ENCODE results near the gene PLTP. TPM values are rescaled to one million over a fixed set of nuclear protein-coding genes. Genes with fewer than 3 reads are reported as not detected.

PLTP gene
- total RNA-seq, 1 experiment from 2014 or later, result 62.5 TPM

DNA sequence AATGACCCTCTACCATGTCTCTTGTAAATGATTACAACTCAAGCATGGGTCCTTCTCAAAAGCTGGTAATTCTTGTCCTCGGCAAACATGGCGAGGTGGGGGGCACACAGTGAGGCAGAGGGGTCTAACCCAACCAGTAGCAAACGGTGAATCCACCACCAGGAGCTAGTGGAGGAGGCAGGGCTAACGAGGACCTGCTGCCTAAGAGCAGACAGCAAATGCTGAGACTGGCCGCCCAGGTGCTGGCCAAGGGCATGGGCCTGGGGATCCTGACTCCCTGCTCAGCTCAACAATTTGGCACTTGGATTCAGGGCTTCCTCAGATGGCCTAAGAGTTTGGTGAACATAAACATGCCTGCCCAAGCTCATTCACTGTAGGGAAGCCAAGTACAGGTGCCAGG, 40.9 kb upstream of the PLTP start:
- no peaks in the 10 kb centered on the region for H3K9me3 ChIP-seq (ENCODE audit: control insufficient read depth, low read depth, low read length)
- H2BK120ac ChIP-seq (ENCODE audit: low read depth, low read length, poor library complexity, severe bottlenecking), result no peak overlapping the region
- no peak overlapping the region for H4K91ac ChIP-seq (ENCODE audit: insufficient read length, low read depth, low read length)
- no peaks in the 10 kb centered on the region for H3K79me2 ChIP-seq (ENCODE audit: insufficient read depth, low read length)
- H3K14ac ChIP-seq (ENCODE audit: insufficient read depth, low read length), result no peak overlapping the region
- TF ChIP-seq, protein P1, sequence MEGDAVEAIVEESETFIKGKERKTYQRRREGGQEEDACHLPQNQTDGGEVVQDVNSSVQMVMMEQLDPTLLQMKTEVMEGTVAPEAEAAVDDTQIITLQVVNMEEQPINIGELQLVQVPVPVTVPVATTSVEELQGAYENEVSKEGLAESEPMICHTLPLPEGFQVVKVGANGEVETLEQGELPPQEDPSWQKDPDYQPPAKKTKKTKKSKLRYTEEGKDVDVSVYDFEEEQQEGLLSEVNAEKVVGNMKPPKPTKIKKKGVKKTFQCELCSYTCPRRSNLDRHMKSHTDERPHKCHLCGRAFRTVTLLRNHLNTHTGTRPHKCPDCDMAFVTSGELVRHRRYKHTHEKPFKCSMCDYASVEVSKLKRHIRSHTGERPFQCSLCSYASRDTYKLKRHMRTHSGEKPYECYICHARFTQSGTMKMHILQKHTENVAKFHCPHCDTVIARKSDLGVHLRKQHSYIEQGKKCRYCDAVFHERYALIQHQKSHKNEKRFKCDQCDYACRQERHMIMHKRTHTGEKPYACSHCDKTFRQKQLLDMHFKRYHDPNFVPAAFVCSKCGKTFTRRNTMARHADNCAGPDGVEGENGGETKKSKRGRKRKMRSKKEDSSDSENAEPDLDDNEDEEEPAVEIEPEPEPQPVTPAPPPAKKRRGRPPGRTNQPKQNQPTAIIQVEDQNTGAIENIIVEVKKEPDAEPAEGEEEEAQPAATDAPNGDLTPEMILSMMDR (conservative IDR thresholded peaks at IDR 0.05), result no peak
- H3K23ac ChIP-seq (ENCODE audit: insufficient read length, low read depth, low read length), result no peak overlapping the region
- H3K56ac ChIP-seq (ENCODE audit: insufficient read length, low read depth, low read length), result no peak overlapping the region
- Mint-ChIP-seq H3K9me3 (no peaks in the 10 kb centered on the region), H3K27me3 (ENCODE audit: low read depth) (no peaks in the 10 kb centered on the region; the same call in 1 of the 2 replicates), H3K27ac (no peak overlapping the region), H3K4me3 (no peak overlapping the region), H3K36me3 (ENCODE audit: insufficient read depth in 1 of 3, low read depth in 3 of 3) (peaks cover 16 to 50% (median 30%) of the 10 kb centered on the region in 3 experiments; a peak in 6 of 7 replicates), H3K4me1 (peaks cover 0 to 4% of the 10 kb centered on the region in 2 experiments; a peak in 1 of 4 replicates)
- no peak overlapping the region for H2BK20ac ChIP-seq (ENCODE audit: low read depth, low read length, poor library complexity, severe bottlenecking)
- H3K4me1 ChIP-seq (ENCODE audit: insufficient read depth, low read length), result no peaks in the 10 kb centered on the region
- no peak overlapping the region for H3K27ac ChIP-seq (ENCODE audit: insufficient read length, low read depth, low read length)
- H3K23me2 ChIP-seq (ENCODE audit: insufficient read length, low read depth, low read length, poor library complexity, severe bottlenecking), result no peaks in the 10 kb centered on the region
- no peak overlapping the region for H2BK12ac ChIP-seq (ENCODE audit: insufficient read length, low read depth, low read length)
- no peaks in the 10 kb centered on the region for H3K27me3 ChIP-seq (ENCODE audit: insufficient read depth, low read length)
- H4K8ac ChIP-seq (replicated peaks; ENCODE audit: insufficient read length, low read depth, low read length), result no peak overlapping the region
- H3K18ac ChIP-seq (ENCODE audit: insufficient read length, low read depth, low read length), result no peak overlapping the region
- H2BK15ac ChIP-seq (ENCODE audit: low read depth, low read length), result no peak overlapping the region
- no CpG with 5 or more reads among the region's 5 CpGs for WGBS (ENCODE audit: extremely low coverage, insufficient read length, low lambda C conversion rate)
- H3T11ph ChIP-seq (ENCODE audit: low read length), result no peak overlapping the region
- H3K9ac ChIP-seq (ENCODE audit: extremely low read depth, insufficient read length, low read length), result no peak overlapping the region
- H3K79me1 ChIP-seq (ENCODE audit: insufficient read depth, low read depth, low read length, poor library complexity, severe bottlenecking), result no peaks in the 10 kb centered on the region
- H2AFZ ChIP-seq (ENCODE audit: low read length), result no peak overlapping the region
- H2BK5ac ChIP-seq (ENCODE audit: insufficient read length, low read length), result no peak overlapping the region
- H3K4ac ChIP-seq (ENCODE audit: low read depth, low read length), result no peak overlapping the region
- H4K5ac ChIP-seq (ENCODE audit: insufficient read length, low read depth, low read length), result no peak overlapping the region
- H3K4me2 ChIP-seq (ENCODE audit: insufficient read depth, insufficient read length, low read length), result no peak overlapping the region
- no peak for DNase-seq
- peaks cover 2% of the 10 kb centered on the region for H4K20me1 ChIP-seq (ENCODE audit: control insufficient read depth, insufficient read depth, insufficient read length)
- no peak overlapping the region for H2AK5ac ChIP-seq (ENCODE audit: insufficient read length, low read length)
